ENCODE results near the gene USF2.
A peak's percentile ranks its signal among the peaks of the same experiment; 100 is the strongest.

USF2 gene

GRCh38 chr19:35269438-35270117, 816 bp downstream of the USF2 start:
- peak; percentile 24 for DNase-seq (ENCODE audit: extremely low read depth, low read depth)
- TF ChIP-seq CTCF (IDR thresholded peaks at IDR 0.05; ENCODE audit: low read depth, low read length), result peak; percentile 52

GRCh38 chr19:35270381-35270811, 1.6 kb downstream of the USF2 start:
- DNase-seq (ENCODE audit: extremely low read depth, low read depth), result no peak
- TF ChIP-seq CTCF (IDR thresholded peaks at IDR 0.05; ENCODE audit: low read depth, low read length), result no peak

- no peak for DNase-seq (ENCODE audit: extremely low read depth, low read depth)
- no peak for TF ChIP-seq CTCF (IDR thresholded peaks at IDR 0.05; ENCODE audit: low read depth, low read length)
Observed at GRCh38 chr19:35271546-35271945, 2.8 kb downstream of the USF2 start.

GRCh38 chr19:35272122-35272719, 3.5 kb downstream of the USF2 start:
- no peak for TF ChIP-seq CTCF (IDR thresholded peaks at IDR 0.05; ENCODE audit: low read depth, low read length)
- no peak for DNase-seq (ENCODE audit: extremely low read depth, low read depth)

GRCh38 chr19:35272954-35273649, 4.3 kb downstream of the USF2 start:
- no peak for TF ChIP-seq CTCF (IDR thresholded peaks at IDR 0.05; ENCODE audit: low read depth, low read length)
- DNase-seq (ENCODE audit: extremely low read depth, low read depth), result no peak

GRCh38 chr19:35273686-35274259, 5.0 kb downstream of the USF2 start:
- no peak for TF ChIP-seq CTCF (IDR thresholded peaks at IDR 0.05; ENCODE audit: low read depth, low read length)
- DNase-seq (ENCODE audit: extremely low read depth, low read depth), result no peak

GRCh38 chr19:35274323-35274722, 5.6 kb downstream of the USF2 start:
- DNase-seq (ENCODE audit: extremely low read depth, low read depth), result no peak
- TF ChIP-seq CTCF (IDR thresholded peaks at IDR 0.05; ENCODE audit: low read depth, low read length), result no peak
